Measurements from ENCODE around the gene ARF1. TPM values are rescaled to one million over a fixed set of nuclear protein-coding genes. Genes with fewer than 3 reads are reported as not detected.

The ARF1 gene
- polyA plus RNA-seq, 1 donor (not counting 4 experiments of a cell fraction or from before 2014, with no cell fraction given): 295 TPM

DNA sequence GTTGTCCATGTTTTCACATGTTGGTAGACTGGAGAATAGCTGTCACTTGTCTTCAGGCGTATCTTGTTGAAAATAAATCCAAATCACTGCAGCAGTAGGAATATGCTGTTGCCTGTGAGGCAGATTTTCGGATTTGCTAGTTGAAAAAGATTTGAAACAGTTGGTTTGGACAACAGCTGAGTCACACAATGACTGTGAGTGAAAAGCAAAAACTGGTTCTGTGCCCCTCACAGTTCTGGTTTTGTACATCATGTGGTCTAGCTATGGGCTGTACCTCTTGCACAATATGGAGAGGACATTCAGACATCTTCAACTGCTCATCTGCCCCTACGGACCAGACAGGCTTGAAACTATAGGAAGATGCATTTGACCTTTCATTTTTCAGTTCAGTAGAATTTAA lies 1.8 kb downstream of the ARF1 start:
- Histone ChIP-seq H4K20me1 (ENCODE audit: control insufficient read depth, extremely low read depth, insufficient read depth, low read length) (peaks cover 52% of the 10 kb centered on the region), H3K27ac (ENCODE audit: control insufficient read depth, insufficient read depth, low read length) (peak overlapping the region; percentile 88), H3K79me2 (ENCODE audit: control insufficient read depth, insufficient read depth, low read length) (peaks cover 88% of the 10 kb centered on the region)

DNA sequence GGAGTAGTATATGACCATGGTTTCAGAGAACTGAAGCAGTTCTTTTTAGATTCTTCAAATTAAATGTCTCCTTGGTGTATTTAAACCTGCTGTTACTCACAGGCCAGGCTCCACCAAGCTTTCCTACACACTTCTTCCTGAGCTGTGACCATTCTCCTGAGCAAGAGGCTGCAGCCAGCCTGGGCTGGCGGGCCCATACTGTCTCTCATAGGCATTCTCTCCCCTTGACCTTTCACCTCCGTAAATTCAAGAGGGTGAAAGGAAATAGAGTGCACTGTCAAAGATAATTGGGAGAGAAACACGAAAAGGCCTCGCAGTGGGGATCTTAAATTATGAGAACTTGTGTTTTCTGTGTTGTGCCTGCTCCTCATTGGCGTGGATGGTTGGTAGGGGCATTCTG lies 2.3 kb downstream of the ARF1 start:
- TF ChIP-seq, protein P1, sequence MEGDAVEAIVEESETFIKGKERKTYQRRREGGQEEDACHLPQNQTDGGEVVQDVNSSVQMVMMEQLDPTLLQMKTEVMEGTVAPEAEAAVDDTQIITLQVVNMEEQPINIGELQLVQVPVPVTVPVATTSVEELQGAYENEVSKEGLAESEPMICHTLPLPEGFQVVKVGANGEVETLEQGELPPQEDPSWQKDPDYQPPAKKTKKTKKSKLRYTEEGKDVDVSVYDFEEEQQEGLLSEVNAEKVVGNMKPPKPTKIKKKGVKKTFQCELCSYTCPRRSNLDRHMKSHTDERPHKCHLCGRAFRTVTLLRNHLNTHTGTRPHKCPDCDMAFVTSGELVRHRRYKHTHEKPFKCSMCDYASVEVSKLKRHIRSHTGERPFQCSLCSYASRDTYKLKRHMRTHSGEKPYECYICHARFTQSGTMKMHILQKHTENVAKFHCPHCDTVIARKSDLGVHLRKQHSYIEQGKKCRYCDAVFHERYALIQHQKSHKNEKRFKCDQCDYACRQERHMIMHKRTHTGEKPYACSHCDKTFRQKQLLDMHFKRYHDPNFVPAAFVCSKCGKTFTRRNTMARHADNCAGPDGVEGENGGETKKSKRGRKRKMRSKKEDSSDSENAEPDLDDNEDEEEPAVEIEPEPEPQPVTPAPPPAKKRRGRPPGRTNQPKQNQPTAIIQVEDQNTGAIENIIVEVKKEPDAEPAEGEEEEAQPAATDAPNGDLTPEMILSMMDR (optimal IDR thresholded peaks at IDR 0.05 in 1 of 3, IDR thresholded peaks at IDR 0.05 in 1 of 3, conservative IDR thresholded peaks at IDR 0.05 in 1 of 3; ENCODE audit: extremely low read depth in 1 of 3, insufficient read depth in 2 of 3, low read length in 3 of 3): no peak
- dilution Hi-C loops (cut with MboI; ENCODE audit: extremely low pct_ligation_motif_present, low sequenced_read_pairs): no loop called here
- Histone ChIP-seq H3K27me3 (ENCODE audit: control insufficient read depth, extremely low read depth, insufficient read depth, low read length) (no peaks in the 10 kb centered on the region), H3K36me3 (ENCODE audit: control insufficient read depth in 2 of 2, extremely low read depth in 1 of 2, insufficient read depth in 2 of 2, low read length in 2 of 2) (peaks cover 5 to 27% of the 10 kb centered on the region in 2 experiments), H3K4me2 (ENCODE audit: control insufficient read depth, extremely low read depth, insufficient read depth, low read depth, low read length) (peak overlapping the region; percentile 85), H3K9me1 (ENCODE audit: control insufficient read depth, extremely low read depth, insufficient read depth, low read length) (peaks cover 11% of the 10 kb centered on the region), H3K9ac (ENCODE audit: control insufficient read depth, extremely low read depth, insufficient read depth, low read length) (peak overlapping the region; percentile 95), H3K27ac (ENCODE audit: control insufficient read depth, insufficient read depth, low read length) (peak overlapping the region; percentile 88), H4K20me1 (ENCODE audit: control insufficient read depth, extremely low read depth, insufficient read depth, low read length) (peaks cover 57% of the 10 kb centered on the region), H2AFZ (ENCODE audit: control insufficient read depth, low read length) (no peak overlapping the region), H3K79me2 (ENCODE audit: control insufficient read depth, insufficient read depth, low read length) (peaks cover 88% of the 10 kb centered on the region), H3K4me3 (ENCODE audit: control insufficient read depth in 2 of 3, extremely low read depth in 1 of 3, insufficient read depth in 2 of 3, low read depth in 1 of 3, low read length in 3 of 3) (peak overlapping the region; percentile 60 to 97 (median 84)), H3K9me3 (ENCODE audit: control insufficient read depth, low read depth, low read length) (no peaks in the 10 kb centered on the region), H3K4me1 (ENCODE audit: control insufficient read depth, extremely low read depth, insufficient read depth, low read length) (peaks cover 58% of the 10 kb centered on the region)
- FAIRE-seq (no peak), DNase-seq (ENCODE audit: low read depth, low spot score) (no peak)

More for the DNA sequence above, 1.8 kb downstream of the ARF1 start:
- TF ChIP-seq, protein P1 (optimal IDR thresholded peaks at IDR 0.05 in 1 of 3, IDR thresholded peaks at IDR 0.05 in 1 of 3, conservative IDR thresholded peaks at IDR 0.05 in 1 of 3; ENCODE audit: extremely low read depth in 1 of 3, insufficient read depth in 2 of 3, low read length in 3 of 3): no peak
- TF ChIP-seq EZH2 (IDR thresholded peaks at IDR 0.05; ENCODE audit: low read length): no peak
- Histone ChIP-seq H3K27me3 (ENCODE audit: control insufficient read depth, extremely low read depth, insufficient read depth, low read length) (no peaks in the 10 kb centered on the region), H3K4me1 (ENCODE audit: control insufficient read depth, extremely low read depth, insufficient read depth, low read length) (peaks cover 53% of the 10 kb centered on the region), H3K4me3 (ENCODE audit: control insufficient read depth in 2 of 3, extremely low read depth in 1 of 3, insufficient read depth in 2 of 3, low read depth in 1 of 3, low read length in 3 of 3) (peak overlapping the region; percentile 60 to 97 (median 84)), H2AFZ (ENCODE audit: control insufficient read depth, low read length) (no peak overlapping the region), H3K36me3 (ENCODE audit: control insufficient read depth in 2 of 2, extremely low read depth in 1 of 2, insufficient read depth in 2 of 2, low read length in 2 of 2) (peaks cover 5 to 24% of the 10 kb centered on the region in 2 experiments), H3K9me3 (ENCODE audit: control insufficient read depth, low read depth, low read length) (no peaks in the 10 kb centered on the region), H3K9ac (ENCODE audit: control insufficient read depth, extremely low read depth, insufficient read depth, low read length) (peak overlapping the region; percentile 95), H3K9me1 (ENCODE audit: control insufficient read depth, extremely low read depth, insufficient read depth, low read length) (peaks cover 13% of the 10 kb centered on the region), H3K4me2 (ENCODE audit: control insufficient read depth, extremely low read depth, insufficient read depth, low read depth, low read length) (peak overlapping the region; percentile 85)
- dilution Hi-C loops (cut with MboI; ENCODE audit: extremely low pct_ligation_motif_present, low sequenced_read_pairs): no loop called here
- DNase-seq (ENCODE audit: low read depth, low spot score): no peak
- FAIRE-seq: peak; percentile 49

All from keratinocyte (primary cell).